Lung microvascular endothelial cell (primary cell): ENCODE results near the gene EVPL. TPM values are rescaled to one million over a fixed set of nuclear protein-coding genes. Genes with fewer than 3 reads are reported as not detected.
"Not testable (repeated sequence)": the region's sequence is repeated elsewhere in the genome, so short reads cannot be mapped to it uniquely, and the experiment has no call there.

Source experiments
- DNase-seq, 2 donors: peaks; one replicate each; pipeline versions ENCODE4 v3.0.0 to v3.0.0-alpha.2; 2010; ENCODE audit warnings: low read depth in 2 of 2
- total RNA-seq: library from RNA; depleted of rRNA; stranded (reverse); fragments of >200 nt; gene quantifications from 2 replicates; pipeline ENCODE4 v1.2.1, GENCODE V29; 2014

Gene EVPL
- total RNA-seq, 1 donor from 2014 or later: not detected

DNA sequence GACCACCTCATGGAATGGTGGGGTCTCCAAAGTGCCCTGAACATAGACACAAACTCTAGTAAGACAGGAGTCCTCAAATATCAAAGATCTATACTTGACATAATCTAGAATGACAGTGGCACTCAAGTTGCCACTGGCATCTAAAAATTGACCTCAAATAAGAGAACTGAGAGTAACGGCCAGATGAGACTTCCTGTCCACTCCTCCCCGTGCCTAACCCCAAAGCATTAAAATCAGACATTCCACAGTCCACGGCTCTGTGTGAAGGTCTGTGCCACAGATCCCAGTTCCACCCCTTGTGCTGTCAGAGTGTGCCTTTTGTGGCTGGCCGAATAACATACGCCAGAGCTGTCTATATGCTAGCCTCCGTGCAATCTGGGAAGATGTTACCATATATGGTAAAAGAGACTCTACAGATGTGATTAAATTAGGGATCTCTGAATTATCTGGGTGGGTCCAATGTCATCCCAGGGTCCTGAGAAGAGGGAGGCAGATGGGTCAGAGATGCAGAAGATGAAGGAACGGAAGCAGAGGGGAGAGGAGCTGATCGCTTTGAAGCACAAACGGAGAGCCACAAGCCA lies 21.0 kb upstream of the EVPL start:
- no peak for DNase-seq

DNA sequence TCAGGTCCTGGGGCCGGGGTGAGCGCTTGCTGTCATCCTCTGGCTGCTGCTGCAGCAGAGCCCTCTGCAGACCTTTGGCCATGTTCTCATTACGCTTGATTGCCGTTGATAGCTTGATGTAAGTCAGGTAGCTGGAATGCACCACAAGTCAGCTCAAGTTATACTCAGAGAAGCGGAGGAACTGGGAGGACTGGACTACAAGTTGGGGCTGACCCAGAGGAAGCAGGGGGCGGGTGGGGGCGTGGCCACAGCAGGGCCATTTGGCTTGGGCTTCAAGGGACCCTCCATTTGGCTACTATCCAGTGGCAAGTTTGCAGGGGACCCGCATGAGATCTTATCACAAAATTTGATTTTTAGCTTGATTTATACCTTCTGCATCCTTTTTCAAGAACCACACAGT lies 19.0 kb upstream of the EVPL start:
- no peak for DNase-seq

DNA sequence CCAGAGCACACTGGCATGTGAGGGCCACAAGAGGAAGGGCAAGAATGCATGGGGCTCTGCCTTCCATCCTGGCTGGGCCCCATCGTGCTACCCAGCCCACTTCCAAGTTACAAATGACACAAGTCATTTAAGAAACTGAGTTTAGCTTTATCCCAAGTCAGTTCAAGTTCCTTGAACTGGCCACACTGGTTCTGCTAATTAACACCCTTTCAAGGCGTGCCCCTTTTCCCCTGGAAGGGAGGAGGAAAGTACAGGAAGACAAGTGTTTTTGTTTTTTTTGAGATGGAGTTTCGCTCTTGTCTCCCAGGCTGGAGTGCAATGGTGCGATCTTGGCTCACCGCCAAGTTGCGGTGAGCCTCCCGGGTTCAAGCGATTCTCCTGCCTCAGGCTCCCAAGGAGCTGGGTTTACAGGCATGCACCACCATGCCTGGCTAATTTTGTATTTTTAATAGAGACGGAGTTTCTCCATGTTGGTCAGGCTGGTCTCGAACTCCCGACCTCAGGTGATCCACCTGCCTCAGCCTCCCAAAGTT lies 17.4 kb upstream of the EVPL start:
- DNase-seq: not testable (repeated sequence)

DNA sequence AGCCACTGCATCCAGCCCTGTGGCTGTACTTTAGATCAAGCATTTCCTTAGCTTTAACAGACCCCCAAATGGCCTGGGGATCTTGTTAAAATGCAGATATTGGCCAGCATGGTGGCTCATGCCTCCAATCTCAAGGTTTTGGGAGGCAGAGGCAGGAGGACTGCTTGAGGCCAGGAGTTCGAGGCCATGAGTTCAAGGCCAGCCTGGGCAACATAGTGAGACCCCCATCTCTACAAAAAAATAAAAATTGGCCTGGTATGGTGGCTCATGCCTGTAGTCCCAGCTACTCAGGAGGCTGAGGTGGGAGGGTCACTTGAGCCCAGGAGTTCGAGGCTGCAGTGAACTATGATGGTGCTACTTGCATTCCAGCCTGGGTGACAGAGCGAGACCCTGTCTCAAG lies 15.8 kb upstream of the EVPL start:
- not testable (repeated sequence) for DNase-seq

DNA sequence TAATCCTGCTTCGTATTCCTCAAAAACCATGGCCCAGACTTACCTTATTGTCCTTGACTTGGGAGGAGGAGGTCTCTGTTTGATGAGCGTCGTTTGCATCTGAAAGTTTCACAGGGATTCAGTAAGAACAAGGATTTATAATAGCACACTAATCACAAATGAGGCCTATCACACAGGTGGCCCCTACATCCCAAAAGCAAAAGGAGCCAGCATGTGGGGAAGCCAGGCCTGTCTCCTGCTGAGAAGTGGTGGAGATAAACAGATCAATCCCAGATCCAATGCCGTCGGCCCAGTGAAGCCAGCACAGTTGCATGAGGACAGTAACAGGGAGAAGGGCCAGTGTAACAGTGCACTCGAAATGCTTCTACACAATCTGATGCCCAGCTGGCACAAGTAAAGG lies 13.3 kb upstream of the EVPL start:
- no peak for DNase-seq

DNA sequence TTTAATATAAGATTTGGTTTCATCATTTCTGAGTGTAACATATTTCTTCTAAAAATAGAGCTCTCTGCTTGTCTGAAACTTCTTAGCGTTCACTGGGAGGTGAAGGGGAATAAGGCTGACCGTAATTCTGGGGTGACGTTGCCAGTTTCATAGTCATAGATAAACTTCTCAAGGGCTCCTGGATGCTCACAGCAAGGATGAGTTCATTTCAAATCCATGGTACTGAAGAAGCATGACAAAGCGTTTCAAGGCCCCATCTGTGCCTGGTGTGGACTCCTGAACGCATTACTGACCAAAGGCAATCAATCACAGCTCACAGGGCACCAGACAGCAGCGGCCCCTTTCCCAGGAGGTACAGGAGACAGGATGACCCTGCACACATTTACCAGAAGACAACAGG lies 12.0 kb upstream of the EVPL start:
- no peak for DNase-seq

DNA sequence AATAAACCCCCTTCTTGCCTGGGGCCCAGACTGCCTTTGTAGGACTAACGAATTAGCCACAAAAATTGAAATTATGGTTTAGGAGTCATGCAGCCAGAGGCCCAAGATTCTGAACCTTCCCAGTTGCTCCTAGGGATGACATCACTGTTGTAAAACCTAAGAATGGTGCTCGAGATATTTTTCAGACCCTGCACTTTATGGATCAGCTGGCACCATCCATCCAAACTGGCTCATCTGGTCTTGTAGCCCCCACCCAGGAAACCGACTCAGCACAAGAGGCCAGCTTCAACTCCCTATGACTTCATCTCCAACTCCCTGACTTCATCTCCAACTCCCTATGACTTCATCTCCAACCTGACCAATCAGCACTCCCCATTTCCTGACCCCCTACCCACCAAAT lies 10.9 kb upstream of the EVPL start:
- DNase-seq: no peak

DNA sequence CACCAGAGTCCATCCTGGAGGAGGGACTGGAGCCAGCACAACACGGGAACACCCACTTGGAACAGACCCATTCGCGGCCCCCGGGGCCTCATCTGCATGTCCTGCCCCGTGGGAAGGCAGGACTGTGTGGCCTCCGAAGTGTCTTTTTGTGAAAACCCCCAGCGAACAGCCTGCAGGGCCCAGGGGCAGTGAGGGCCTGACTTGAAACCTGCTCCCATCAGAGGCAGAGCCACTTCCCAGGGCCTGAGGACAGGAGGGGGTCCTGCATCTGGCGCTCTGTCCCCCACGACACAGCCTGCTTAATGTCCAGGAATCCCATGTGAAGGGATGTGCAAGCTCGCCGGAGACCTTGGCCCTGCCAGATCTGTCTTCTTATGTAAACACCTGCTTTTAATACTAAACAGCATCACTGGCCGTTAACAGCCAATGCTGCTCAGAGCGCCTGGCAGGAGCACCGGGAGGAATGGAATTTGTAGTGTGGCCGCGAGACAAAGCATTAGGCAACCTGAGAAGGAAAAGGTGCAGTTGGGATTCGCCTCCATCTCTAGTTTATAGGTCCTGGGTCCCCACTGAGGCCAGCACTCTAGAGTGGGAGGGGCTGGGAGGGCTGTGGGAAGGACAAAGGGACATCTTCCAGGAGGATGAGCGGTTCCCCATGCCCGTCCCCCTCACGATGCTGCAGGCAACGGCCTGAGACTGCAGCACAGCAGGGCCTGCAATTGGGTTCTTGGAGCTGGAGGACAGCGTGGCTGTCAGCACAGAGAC lies 9.6 kb upstream of the EVPL start:
- DNase-seq: no peak

DNA sequence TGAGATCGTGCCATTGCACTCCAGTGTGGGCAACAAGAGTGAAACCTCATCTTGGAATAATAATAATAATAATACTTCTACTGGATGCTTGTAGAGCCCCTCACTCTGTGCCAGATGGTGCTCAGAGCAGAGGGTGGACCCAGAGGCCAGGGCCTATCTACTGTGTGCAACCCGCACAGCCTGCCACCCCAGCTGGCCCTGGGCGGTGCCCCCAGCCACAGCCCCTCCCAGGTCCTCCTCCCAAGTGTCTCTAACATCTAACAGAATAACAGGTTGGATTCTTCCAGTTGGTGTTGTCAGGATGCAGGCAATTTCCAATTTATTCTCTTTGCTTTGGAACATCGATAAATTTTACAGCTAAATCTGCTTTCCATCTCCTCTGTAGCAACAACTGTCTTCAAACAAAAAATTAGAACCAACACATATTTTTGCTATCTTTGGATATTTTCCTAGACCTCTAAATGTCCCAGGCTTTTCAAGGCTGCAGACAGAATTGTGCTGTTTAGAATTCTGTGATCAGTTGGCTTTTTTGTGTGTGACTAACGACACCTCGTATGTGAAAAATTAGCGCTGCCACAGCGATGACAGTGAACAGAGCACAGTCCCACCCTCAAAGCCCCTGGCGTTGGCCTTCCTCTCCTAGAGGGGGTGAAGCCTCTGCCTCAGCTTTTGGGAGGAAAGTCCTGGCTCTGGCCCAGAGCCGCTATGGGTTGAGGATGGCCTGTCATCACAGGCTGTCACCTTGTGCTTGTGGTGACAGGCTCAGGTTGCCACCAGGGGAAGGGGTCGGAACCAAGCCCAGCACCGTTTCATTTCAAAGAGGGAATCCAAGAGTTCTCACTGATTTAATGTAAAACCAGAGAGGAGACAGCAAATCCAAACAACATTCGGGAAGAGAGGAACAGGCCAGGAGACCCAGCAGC lies 7.6 kb upstream of the EVPL start:
- no peak for DNase-seq

DNA sequence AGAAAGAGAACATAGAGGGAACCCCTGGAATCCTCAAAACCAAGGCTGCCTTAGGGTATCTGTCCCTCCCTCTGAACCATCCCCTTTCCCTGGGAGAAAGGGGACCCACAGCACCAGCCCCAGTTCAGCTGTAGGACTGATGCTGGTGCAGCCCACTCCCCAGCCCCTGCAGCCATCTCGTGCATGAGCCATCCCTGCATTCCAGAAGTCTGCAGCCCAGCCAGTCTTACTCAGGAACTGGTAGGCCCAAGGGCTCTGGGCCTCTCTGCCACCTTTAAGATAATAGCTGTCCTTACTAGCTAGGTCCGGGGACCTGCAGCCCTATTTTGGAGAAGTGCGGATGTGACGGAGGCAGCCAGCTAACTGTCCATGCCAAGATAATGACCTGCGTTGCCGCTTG lies 6.0 kb upstream of the EVPL start:
- DNase-seq: no peak

DNA sequence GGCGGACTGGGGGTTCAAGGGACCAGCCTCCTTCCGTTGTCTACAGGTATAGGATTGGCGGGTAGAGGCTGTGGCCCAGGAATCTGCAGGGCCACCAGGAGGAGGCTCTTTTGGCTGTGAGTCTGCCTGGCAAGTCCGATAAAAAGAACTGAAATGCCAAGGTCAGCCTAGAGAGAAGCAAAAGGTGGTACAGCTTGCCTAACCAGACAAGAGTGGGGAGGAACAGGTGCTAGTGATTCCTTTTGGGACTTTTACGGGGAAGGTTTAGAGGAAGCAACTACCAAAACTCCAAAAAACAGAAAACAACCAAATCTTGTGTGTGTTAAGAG lies 5.6 kb upstream of the EVPL start:
- DNase-seq: no peak

DNA sequence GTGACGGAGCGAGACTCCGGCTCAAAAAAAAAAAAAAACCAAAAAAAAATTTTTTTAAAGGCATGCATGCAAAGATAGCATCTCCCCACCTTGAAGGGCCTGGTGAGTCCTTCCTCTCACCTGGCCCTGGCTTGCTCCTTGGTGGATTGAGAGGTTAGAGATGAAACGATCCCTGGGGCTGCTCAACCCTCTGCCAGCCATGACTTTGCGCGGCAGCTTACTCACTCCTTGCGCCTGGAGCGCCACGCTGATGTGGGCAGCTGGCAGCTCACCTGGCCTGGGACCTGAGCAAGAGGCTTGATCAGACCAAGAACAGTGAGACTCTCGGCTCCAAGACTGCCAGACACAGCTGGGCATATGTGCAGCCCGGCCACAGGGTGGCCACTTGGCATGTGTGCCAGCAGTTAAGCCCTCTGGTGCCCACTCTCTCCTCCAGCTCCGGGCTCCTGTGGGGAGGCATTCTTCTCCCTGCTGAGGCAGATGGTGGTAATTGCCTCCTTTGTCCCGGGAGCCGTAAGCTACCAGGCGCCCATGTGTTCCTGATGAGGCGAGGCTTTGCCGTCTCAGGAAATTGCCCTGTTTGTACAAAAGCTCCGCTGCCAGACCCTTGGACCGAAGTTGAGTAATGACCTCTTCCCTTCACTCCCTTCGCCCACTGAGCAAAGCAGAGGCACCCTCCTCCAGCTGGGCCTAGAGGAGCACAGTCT lies 5.1 kb upstream of the EVPL start:
- peak in 1 of 2 donors; percentile 28 for DNase-seq

DNA sequence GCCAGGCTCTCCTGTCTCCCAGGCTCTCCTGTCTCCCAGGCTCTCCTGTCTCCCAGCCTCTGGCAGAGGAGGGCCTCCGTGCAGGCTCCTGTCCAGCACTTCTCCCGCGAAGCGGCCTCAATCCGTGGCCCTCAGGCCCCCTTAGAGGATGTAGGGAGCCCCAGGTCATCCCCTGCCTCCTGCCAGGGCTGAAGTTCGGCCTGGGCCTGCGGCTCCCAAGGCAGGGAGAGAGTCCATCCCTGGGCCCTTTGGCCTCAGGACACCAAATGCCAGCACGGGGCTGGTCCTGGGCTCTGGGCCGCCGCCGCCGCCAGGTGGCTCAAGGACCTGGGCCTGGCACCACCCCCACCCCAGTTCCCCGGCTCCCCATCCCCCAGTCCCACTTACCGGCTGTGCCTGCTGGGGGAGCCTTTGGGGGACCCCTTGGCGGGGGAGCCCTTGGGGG lies 370 bp downstream of the EVPL start:
- DNase-seq: no peak

DNA sequence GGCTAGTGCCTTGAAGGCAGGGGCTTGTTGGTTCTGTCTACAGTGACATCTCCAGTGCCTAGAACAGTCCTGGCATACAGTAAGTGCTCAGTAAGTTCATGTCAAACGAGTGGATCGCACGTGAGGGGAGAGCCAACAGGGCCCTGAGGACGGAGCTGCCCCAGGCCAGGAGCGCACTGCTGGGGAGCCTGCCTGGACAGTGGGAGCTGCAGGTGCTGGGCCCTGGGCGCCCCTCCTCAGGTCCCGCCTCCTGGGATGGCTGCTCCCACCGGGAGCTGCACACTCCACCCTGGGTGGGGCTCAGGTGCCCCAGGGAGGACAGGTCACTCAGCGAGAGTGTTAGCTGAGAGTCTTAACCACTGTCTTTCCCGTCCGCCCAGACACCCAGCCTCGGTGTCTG lies 1.8 kb downstream of the EVPL start:
- no peak for DNase-seq

DNA sequence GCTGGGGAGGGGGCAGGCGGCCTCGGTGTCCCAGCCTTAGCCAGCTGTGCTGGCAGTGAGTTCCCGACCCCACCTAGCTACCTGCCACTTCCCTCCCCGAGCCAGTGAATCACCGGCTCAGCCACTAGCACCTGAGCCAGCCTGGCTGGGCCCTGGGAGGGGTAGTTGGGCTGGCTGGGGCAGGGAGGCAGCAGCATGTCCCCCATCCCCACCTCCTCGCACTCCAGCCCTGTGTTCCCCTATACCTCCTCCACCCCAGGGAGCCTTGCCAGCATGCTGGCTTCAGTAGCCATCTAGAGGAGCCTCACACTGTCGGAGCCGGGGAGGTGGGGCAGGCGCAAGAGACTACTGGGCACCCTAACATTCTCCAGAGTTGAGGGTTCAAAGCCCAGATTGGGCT lies 2.8 kb downstream of the EVPL start:
- no peak for DNase-seq

DNA sequence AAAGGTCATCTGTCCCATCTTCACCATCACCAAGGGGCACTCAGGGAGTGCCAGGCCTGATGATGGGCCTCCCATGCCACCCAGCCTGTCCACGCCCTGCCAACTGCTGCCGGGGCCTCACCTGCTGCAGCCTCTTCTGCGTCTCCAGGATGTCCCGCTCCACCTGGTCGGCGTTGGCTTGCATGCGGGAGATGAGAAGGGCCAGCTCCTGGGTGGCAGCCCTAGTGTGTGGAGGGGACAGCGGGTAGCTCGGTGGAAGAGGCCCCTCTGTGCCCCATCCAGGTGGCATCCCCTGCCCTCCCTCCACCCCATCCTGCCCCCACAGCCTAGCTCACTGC lies 3.2 kb downstream of the EVPL start:
- no peak for DNase-seq

DNA sequence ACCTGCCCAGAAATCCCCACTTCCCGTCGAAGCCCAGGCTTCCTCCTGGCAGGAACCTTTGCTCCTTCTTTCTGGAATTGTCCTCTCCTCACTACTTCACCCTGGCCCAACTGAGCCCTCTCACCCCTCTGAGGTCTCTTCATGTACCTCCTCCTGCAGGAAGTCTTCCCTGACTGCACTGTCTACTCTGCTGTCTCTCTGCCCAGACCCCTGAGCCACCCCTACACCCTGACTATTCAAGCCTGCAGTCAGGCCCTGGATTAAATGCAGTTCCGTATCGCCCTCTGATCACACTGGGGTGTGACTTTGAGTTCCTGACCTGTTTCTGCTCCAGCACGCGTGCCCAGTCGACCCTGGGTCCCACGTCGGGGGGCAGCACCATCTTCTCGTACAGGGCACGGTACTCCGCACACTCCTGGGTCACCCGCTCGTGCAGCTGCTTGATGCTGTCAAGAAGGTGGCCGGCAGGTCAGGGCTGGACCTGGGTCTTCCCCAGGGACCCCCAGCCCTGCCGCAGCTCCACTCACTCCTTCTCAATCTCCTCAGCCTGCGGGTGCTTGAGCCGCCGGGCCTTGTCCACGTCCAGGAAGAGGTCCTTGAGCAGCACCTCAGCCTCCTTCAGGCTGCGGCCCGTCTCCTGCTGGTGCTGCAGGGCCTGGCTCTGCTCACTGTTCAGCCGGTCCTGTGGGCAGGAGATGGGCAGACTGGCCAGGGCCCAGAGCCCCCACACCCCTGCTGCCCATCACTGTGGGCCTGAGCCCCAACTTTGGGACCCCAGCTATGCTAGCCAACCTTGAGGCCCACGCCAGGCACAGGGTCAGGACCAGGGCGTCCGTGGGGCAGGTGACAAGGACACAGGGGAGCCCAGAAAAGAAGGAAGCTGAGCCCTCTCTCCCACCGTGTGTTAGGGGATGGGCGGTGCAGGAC lies 3.9 kb downstream of the EVPL start:
- no peak for DNase-seq

DNA sequence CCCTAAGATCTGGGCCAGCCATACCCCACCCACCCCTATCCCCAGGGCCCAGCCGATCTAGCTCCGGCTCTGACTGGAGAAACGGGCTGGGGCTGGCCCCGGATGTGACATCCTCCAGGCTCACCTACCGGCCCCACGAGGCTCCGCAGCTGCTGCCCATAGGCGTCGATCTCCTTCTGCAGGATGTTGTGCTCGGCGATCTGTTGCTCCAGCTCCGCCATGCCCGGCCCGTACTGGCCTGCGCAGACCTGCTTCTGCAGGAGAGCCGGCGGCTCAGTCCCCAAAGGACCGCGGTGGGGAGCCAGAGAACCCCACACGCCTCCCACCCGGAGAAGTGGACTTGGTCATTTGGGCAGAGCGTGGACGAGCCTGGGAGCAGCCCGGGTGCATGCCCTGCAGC lies 4.8 kb downstream of the EVPL start:
- DNase-seq: no peak

DNA sequence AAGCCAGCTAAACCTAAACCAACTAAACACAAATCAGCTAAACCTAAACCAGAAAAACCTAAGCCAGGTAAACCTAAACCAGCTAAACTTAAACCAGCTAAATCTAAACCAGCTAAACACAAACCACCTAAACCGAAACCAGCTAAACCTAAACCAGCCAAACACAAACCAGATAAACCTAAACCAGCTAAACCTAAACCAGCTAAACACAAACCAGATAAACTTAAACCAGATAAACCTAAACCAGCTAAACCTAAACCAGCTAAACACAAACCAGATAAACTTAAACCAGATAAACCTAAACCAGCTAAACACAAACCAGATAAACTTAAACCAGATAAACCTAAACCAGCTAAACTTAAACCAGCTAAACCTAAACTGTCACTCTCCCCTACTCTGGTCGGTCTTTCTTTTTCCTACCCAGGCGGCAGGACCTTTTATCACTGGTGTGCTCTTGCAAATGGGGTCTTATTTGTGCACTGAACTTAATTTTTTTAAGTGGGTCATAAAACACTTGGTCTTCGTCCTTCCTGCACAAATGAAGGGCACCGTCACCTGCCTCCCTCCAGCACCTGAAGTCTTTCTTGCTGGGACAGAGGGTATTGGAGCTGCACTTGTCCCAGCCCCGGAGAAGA lies 7.2 kb downstream of the EVPL start:
- no peak for DNase-seq

DNA sequence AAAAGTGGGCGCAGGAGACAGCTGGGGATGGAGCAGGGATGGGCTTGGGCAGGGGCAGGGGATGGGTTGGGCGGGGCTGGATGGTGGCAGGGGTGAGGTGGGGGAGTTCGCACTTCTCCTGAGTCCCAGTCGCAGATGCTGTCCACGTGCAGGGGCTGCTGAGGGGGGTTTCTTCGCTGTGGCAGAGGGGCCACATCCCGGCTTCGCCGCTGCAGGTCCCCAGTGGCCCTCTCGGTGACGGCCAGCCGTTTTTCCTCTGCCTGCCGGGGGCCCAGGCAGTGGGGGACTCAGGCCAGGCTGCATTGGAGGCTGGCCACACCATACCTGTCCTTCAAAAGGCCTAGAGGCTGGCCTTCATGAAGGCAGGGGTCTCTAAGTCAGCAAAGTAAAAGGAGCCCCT lies 8.3 kb downstream of the EVPL start:
- DNase-seq: no peak
